ENCODE data around the gene TDG. TPM values are rescaled to one million over a fixed set of nuclear protein-coding genes. Genes with fewer than 3 reads are reported as not detected.

The TDG gene
- total RNA-seq, 1 experiment from 2014 or later: 38.2 TPM

DNA sequence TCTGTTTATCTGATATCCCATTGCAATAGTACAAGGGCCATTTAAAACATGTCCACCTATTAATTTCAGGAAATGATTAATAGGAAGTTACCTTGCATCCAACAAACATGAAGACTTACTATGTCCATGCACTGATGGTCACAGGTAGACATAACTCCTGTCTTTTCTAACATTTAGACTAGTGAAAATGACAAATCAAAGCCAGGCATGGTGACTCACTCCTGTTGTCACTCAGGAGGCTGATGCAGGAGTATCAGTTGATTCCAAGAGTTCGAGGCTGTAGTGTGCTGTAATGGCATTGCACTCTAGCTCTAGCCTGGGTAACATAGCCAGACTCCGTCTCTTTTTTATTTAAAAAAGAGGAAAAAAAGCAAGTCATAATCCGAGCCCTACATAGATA is 20.7 kb upstream of the TDG start:
- H3K4me1 ChIP-seq (ENCODE audit: control insufficient read depth, insufficient read depth, low read length): no peaks in the 10 kb centered on the region
- CTCF ChIA-PET: no interaction called here
- TF ChIP-seq POLR2AphosphoS5 (IDR thresholded peaks at IDR 0.05; ENCODE audit: low read depth, low read length) (no peak), SIN3A (IDR thresholded peaks at IDR 0.05; ENCODE audit: borderline replicate concordance, insufficient read depth, low read depth, low read length) (no peak), TCF7L2 (IDR thresholded peaks at IDR 0.05; ENCODE audit: low read depth, low read length) (no peak)
- TF ChIP-seq, protein P1, sequence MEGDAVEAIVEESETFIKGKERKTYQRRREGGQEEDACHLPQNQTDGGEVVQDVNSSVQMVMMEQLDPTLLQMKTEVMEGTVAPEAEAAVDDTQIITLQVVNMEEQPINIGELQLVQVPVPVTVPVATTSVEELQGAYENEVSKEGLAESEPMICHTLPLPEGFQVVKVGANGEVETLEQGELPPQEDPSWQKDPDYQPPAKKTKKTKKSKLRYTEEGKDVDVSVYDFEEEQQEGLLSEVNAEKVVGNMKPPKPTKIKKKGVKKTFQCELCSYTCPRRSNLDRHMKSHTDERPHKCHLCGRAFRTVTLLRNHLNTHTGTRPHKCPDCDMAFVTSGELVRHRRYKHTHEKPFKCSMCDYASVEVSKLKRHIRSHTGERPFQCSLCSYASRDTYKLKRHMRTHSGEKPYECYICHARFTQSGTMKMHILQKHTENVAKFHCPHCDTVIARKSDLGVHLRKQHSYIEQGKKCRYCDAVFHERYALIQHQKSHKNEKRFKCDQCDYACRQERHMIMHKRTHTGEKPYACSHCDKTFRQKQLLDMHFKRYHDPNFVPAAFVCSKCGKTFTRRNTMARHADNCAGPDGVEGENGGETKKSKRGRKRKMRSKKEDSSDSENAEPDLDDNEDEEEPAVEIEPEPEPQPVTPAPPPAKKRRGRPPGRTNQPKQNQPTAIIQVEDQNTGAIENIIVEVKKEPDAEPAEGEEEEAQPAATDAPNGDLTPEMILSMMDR (IDR thresholded peaks at IDR 0.05): no peak
- TF ChIP-seq, protein P2, sequence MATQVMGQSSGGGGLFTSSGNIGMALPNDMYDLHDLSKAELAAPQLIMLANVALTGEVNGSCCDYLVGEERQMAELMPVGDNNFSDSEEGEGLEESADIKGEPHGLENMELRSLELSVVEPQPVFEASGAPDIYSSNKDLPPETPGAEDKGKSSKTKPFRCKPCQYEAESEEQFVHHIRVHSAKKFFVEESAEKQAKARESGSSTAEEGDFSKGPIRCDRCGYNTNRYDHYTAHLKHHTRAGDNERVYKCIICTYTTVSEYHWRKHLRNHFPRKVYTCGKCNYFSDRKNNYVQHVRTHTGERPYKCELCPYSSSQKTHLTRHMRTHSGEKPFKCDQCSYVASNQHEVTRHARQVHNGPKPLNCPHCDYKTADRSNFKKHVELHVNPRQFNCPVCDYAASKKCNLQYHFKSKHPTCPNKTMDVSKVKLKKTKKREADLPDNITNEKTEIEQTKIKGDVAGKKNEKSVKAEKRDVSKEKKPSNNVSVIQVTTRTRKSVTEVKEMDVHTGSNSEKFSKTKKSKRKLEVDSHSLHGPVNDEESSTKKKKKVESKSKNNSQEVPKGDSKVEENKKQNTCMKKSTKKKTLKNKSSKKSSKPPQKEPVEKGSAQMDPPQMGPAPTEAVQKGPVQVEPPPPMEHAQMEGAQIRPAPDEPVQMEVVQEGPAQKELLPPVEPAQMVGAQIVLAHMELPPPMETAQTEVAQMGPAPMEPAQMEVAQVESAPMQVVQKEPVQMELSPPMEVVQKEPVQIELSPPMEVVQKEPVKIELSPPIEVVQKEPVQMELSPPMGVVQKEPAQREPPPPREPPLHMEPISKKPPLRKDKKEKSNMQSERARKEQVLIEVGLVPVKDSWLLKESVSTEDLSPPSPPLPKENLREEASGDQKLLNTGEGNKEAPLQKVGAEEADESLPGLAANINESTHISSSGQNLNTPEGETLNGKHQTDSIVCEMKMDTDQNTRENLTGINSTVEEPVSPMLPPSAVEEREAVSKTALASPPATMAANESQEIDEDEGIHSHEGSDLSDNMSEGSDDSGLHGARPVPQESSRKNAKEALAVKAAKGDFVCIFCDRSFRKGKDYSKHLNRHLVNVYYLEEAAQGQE (IDR thresholded peaks at IDR 0.05; ENCODE audit: insufficient read depth in 1 of 2, low read depth in 2 of 2, low read length in 1 of 2): no peak
- no peak overlapping the region for H3K4me3 ChIP-seq (ENCODE audit: low read depth in 2 of 2, low read length in 2 of 2)
- H3K36me3 ChIP-seq (ENCODE audit: control insufficient read depth, insufficient read depth, low read length): peaks cover 85% of the 10 kb centered on the region
- intact Hi-C loops (cut with micrococcal nuclease; ENCODE audit: unreplicated experiment) (no loop called here), in situ Hi-C loops (cut with HindIII; ENCODE audit: low pct_unique_long_range_greater_than_20kb, low sequenced_read_pairs) (no loop called here)
- H3K9me3 ChIP-seq (ENCODE audit: control insufficient read depth, insufficient read depth, low read depth, low read length): no peaks in the 10 kb centered on the region
- POLR2A ChIA-PET: no interaction called here
- no peak overlapping the region; the same call in 1 of the 2 replicates for H3K27ac ChIP-seq (ENCODE audit: low read length)
- no TSS peak for BruUV-seq (replicated peaks)
- no peaks in the 10 kb centered on the region for H3K27me3 ChIP-seq (ENCODE audit: control insufficient read depth, insufficient read depth, low read length)
- no peak for ATAC-seq
- no peak for DNase-seq (ENCODE audit: low read depth, low spot score)

DNA sequence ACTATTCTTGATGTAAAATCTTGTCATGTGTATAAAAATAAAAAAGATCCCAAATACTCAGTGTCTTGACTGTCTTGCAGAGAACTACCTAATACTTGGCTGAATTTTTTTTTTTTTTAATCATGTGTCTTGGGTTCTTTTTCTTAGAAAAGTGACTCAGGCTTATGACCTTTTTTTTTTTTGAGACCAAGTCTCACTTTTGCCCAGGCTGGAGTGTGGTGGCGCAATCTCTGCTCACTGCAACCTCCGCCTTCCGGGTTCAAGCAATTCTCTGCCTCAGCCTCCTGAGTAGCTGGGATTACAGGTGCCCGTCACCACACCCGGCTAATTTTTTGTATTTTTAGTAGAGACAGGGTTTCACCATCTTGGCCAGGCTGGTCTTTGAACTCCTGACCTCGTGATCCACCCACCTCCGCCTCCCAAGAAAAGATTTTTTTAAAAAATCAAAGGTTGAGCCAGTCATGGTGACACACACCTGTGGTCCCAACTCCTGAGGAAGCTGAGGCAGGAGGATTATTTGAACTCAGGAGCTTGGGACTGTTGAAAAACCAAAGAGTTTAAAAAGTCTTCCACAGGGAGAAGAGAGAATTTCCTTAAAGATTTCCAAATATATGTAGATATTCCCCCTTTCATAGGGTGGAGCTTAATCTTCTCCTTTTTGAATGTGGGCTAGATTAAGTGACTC is 17.7 kb upstream of the TDG start:
- in situ Hi-C loops (cut with HindIII; ENCODE audit: low pct_unique_long_range_greater_than_20kb, low sequenced_read_pairs): no loop called here
- intact Hi-C loops (cut with micrococcal nuclease; ENCODE audit: unreplicated experiment): no loop called here
- H3K27me3 ChIP-seq (ENCODE audit: control insufficient read depth, insufficient read depth, low read length): no peaks in the 10 kb centered on the region
- no peaks in the 10 kb centered on the region for H3K9me3 ChIP-seq (ENCODE audit: control insufficient read depth, insufficient read depth, low read depth, low read length)
- no peaks in the 10 kb centered on the region for H3K4me1 ChIP-seq (ENCODE audit: control insufficient read depth, insufficient read depth, low read length)
- DNase-seq (ENCODE audit: low read depth, low spot score) (no peak), ATAC-seq (no peak)
- TF ChIP-seq, protein P1 (IDR thresholded peaks at IDR 0.05): no peak
- TF ChIP-seq SIN3A (IDR thresholded peaks at IDR 0.05; ENCODE audit: borderline replicate concordance, insufficient read depth, low read depth, low read length) (no peak), POLR2AphosphoS5 (IDR thresholded peaks at IDR 0.05; ENCODE audit: low read depth, low read length) (no peak), TCF7L2 (IDR thresholded peaks at IDR 0.05; ENCODE audit: low read depth, low read length) (no peak)
- TF ChIP-seq, protein P2 (IDR thresholded peaks at IDR 0.05; ENCODE audit: insufficient read depth in 1 of 2, low read depth in 2 of 2, low read length in 1 of 2): no peak
- no peak overlapping the region for H3K27ac ChIP-seq (ENCODE audit: low read length)
- BruUV-seq (replicated peaks): no TSS peak
- H3K36me3 ChIP-seq (ENCODE audit: control insufficient read depth, insufficient read depth, low read length): peaks cover 68% of the 10 kb centered on the region
- ChIA-PET CTCF (no interaction called here), POLR2A (no interaction called here)
- H3K4me3 ChIP-seq (ENCODE audit: low read depth in 2 of 2, low read length in 2 of 2): no peak overlapping the region

Measured in Panc1 (cell line).